Measurements from ENCODE around the gene ATP11A.

The ATP11A gene

DNA sequence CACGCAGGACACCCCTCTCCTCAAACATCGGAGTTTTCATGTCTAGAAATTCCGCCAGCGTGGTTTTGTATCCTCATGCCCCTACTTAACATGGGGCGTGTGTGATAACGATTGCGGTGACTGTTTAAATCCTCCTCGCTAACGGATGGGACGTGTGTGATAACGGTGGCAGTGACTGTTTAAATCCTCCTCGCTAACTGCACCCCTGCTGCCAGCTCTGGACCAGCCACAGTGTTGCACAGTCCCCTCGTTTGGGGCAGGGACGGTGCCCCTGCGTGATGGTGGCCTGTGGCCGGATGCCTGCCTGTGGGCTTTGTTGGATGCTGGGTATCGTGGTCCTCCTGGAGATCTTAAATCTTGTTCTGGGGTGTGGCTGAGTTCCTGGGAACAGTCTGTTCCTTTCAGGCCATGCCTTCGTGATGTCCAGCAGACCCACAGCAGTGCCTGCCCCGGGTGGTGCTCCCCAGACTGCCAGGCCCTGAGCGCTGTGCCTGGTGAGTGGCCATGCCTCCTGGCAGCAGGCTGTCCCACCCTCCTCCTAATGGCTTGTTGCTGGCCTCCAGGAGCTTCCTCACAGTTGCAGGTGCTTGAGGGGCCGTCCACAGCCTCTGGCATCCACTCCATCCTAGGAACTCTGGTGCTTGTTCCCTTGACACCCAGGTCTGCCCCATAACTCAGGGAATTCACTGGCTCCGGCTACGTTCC, 156.7 kb downstream of the ATP11A start:
- TF ChIP-seq CTCF (conservative IDR thresholded peaks at IDR 0.05; ENCODE audit: low read depth, low read length): no peak
- no peak overlapping the region for H3K4me3 ChIP-seq (ENCODE audit: low read depth, low read length)
- DNase-seq (ENCODE audit: low read depth): no peak

- no peak overlapping the region for H3K4me3 ChIP-seq (ENCODE audit: low read depth, low read length)
- peak; percentile 27 for DNase-seq (ENCODE audit: low read depth)
- TF ChIP-seq CTCF (conservative IDR thresholded peaks at IDR 0.05; ENCODE audit: low read depth, low read length): no peak
Observed at GRCh38 chr13:112849500-112849899, 159.7 kb downstream of the ATP11A start.

DNA sequence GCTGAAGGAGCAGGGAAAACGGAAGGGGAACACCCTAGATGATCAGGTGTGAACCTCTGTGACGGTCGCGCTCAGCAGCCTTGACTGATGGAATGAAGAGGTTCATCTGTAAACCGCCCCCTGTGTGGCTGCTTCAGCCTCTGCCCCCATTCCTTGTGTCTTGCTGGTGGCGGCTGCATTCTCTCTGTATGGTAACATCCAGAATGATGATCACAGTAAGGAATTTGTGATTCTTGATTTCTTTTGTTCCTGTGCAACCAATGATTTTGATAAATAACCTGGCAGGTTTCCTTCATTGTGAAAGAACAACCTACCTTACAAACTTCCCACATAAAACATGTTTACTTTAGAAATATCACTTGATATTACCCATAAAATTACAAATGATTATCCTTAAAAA, 160.4 kb downstream of the ATP11A start:
- no peak overlapping the region for H3K4me3 ChIP-seq (ENCODE audit: low read depth, low read length)
- no peak for DNase-seq (ENCODE audit: low read depth)
- no peak for TF ChIP-seq CTCF (conservative IDR thresholded peaks at IDR 0.05; ENCODE audit: low read depth, low read length)

- no peak overlapping the region for H3K4me3 ChIP-seq (ENCODE audit: low read depth, low read length)
- no peak for DNase-seq (ENCODE audit: low read depth)
- TF ChIP-seq CTCF (conservative IDR thresholded peaks at IDR 0.05; ENCODE audit: low read depth, low read length): no peak
Observed at GRCh38 chr13:112851107-112852038, 161.5 kb downstream of the ATP11A start.

GRCh38 chr13:112852392-112852791, 162.6 kb downstream of the ATP11A start:
- no peak for TF ChIP-seq CTCF (conservative IDR thresholded peaks at IDR 0.05; ENCODE audit: low read depth, low read length)
- DNase-seq (ENCODE audit: low read depth): no peak
- H3K4me3 ChIP-seq (ENCODE audit: low read depth, low read length): no peak overlapping the region

DNA sequence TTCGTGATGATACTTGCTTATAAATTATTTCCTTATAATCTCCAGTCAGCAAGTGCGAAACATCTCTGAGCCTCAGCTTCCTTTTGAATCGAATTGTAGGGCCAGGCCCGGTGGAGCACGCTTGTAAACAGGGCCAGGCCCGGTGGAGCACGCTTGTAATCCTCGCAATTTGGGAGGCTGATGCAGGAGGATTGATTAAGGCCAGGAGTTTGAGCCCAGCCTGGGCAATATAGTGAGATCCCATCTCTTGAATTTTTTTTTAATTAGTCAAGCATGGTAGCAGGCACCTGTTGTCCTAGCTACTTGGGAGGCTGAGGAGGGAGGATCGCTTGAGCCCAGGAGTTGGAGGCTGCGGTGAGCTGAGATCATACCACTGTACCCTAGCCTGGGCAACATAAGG, 163.0 kb downstream of the ATP11A start:
- no peak overlapping the region for H3K4me3 ChIP-seq (ENCODE audit: low read depth, low read length)
- no peak for DNase-seq (ENCODE audit: low read depth)
- no peak for TF ChIP-seq CTCF (conservative IDR thresholded peaks at IDR 0.05; ENCODE audit: low read depth, low read length)
